K562 treated with DMSO at 1 percent for 4 hours (cell line): ENCODE measurements around the gene C4orf54. TPM values are rescaled to one million over a fixed set of nuclear protein-coding genes. Genes with fewer than 3 reads are reported as not detected.

ENCODE experiments used
- total RNA-seq: library from RNA; unstranded; fragments of 300-600 nt; gene quantifications from 2 replicates; pipeline ENCODE4 v1.2.3, GENCODE V29; 2022; ENCODE audit not compliant: insufficient read depth

Gene C4orf54
- total RNA-seq = not detected in 2 replicates

DNA sequence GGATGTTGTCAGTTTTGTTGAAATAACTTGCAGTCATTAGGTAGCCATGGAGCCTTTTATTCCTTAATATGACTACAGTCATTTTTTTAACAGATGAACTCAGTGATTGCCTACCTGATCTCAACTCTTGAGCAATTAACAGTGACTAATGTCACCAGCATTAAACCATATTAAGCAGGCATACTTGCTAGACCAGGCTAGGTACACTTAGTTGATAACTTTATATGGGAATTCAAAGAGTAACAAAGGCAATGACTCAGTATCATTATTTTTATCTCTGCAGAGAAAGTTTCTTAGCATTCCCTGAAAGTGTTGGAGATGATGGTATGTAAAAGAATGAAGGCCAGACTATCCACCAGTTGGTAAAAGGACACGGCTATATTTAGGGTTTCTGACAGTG is at the start of gene C4orf54:
Gene C4orf54, minus strand, starts transcription at position 31 of the 400 bp plus-strand sequence. CDS start 3,180 bp downstream, outside the sequence.

Other genes starting within 250 kb of the C4orf54 start
- gene ADH7, start 222.5 kb downstream of the C4orf54 start, total RNA-seq = not detected in 2 replicates
- gene C4orf17, start 146.8 kb downstream of the C4orf54 start, total RNA-seq = not detected in 2 replicates
- 2.0 and 7.1 TPM in 2 replicates for gene TRMT10A, start 93.8 kb downstream of the C4orf54 start, total RNA-seq
- gene MTTP, start 83.0 kb downstream of the C4orf54 start, total RNA-seq = not detected in 2 replicates
- 2.6 and 3.8 TPM in 2 replicates for gene DAPP1, start 159.0 kb upstream of the C4orf54 start, total RNA-seq
- 33.8 and 44.3 TPM in 2 replicates for gene LAMTOR3, start 236.6 kb upstream of the C4orf54 start, total RNA-seq